HepG2 (cell line): ENCODE measurements around the gene PKD1L1. TPM values are rescaled to one million over a fixed set of nuclear protein-coding genes. Genes with fewer than 3 reads are reported as not detected.

Experiments used
- ATAC-seq: fragments of 200-7000 bp; cut with Tn5 transposase; 3 replicates; pipeline ENCODE4 v1.9.1; 2020; ENCODE audit warnings: mild to moderate bottlenecking, moderate library complexity
- BruUV-seq: library from RNA; stranded (reverse); fragments of 400-500 nt; replicated peaks from 2 replicates; lab custom pipeline; 2021; lab: Mats Ljungman, UMichigan
- CTCF ChIA-PET: fragments of 300-600 bp; formaldehyde crosslinking; extraction: SDS; loops from one replicate; lab custom pipeline; 2021; ENCODE audit warnings: low total read pairs, inconsistent platforms, low intra/inter-chr PET ratio; lab: Yijun Ruan, JAX
- POLR2A ChIA-PET: fragments of 350-600 bp; sonication (Branson Sonifier 250); formaldehyde crosslinking; loops from one replicate; lab custom pipeline; 2020; ENCODE audit warnings: antibody characterized with exemption, inconsistent platforms; lab: Yijun Ruan, JAX
- DNase-seq: peaks from one replicate; pipeline ENCODE4 v3.0.0-alpha.2; 2015; ENCODE audit warnings: low spot score
- FAIRE-seq: peaks from 3 replicates; lab custom pipeline; 2011; peaks lifted over from hg19 to GRCh38; lab: Jason Lieb, UNC
- H2AFZ ChIP-seq: one replicate; pipeline ENCODE4 v1.6.1; 2011; ENCODE audit warnings: low read length, inconsistent platforms
- H3K27ac ChIP-seq: fragments of 300-600 bp; 3 replicates; pipeline ENCODE4 v1.8.0; 2011; ENCODE audit warnings: mixed run types, mild to moderate bottlenecking, mixed read lengths, low read length, inconsistent platforms; ENCODE audit not compliant: insufficient read depth; ENCODE audit errors: extremely low read length
- H3K27me3 ChIP-seq, 2 experiments: fragments of 200-600 bp in 1 of 2; 2 replicates in 1 of 2; 3 replicates in 1 of 2; pipeline versions ENCODE4 v1.6.0 to v1.8.0; 2011; ENCODE audit warnings: low read length in 2 of 2, mild to moderate bottlenecking in 2 of 2, moderate library complexity in 2 of 2, inconsistent platforms in 1 of 2; ENCODE audit not compliant: insufficient read depth in 2 of 2, control insufficient read depth in 1 of 2
- H3K36me3 ChIP-seq, 2 experiments: fragments of 200-600 bp in 1 of 2; replicated peaks in 1 of 2; 2 replicates in 1 of 2; 3 replicates in 1 of 2; pipeline versions ENCODE4 v1.5.1 to v1.8.0; 2011; ENCODE audit warnings: low read length in 2 of 2, inconsistent platforms in 1 of 2; ENCODE audit not compliant: insufficient read depth in 2 of 2, control insufficient read depth in 1 of 2
- H3K4me1 ChIP-seq: 2 replicates; pipeline ENCODE4 v1.5.1; 2012; ENCODE audit warnings: low read length, inconsistent platforms; ENCODE audit not compliant: insufficient read depth
- H3K4me2 ChIP-seq: 2 replicates; pipeline ENCODE4 v1.6.0; 2011; ENCODE audit warnings: low read depth, low read length, inconsistent platforms
- H3K4me3 ChIP-seq, 3 experiments: fragments of 200-600 bp in 1 of 3; sonication (generic), shearing (Covaris generic) in 1 of 3; replicated peaks in 1 of 3; 2 replicates each; pipeline ENCODE4 v1.5.1; 2011 to 2016; ENCODE audit warnings: low read length in 3 of 3, inconsistent platforms in 2 of 3, low read depth in 2 of 3, mild to moderate bottlenecking in 2 of 3, control low read depth in 1 of 3, mixed read lengths in 1 of 3; ENCODE audit not compliant: insufficient read depth in 1 of 3
- H3K79me2 ChIP-seq: one replicate; pipeline ENCODE4 v1.6.1; 2011; ENCODE audit warnings: low read length, inconsistent platforms; ENCODE audit not compliant: insufficient read depth
- H3K9ac ChIP-seq: 2 replicates; pipeline ENCODE4 v1.6.0; 2011; ENCODE audit warnings: mild to moderate bottlenecking, low read depth, low read length, inconsistent platforms; ENCODE audit not compliant: insufficient read depth
- H3K9me3 ChIP-seq: 2 replicates; pipeline ENCODE4 v1.5.1; 2012; ENCODE audit warnings: mild to moderate bottlenecking, low read length
- H4K20me1 ChIP-seq: 2 replicates; pipeline ENCODE4 v1.6.0; 2011; ENCODE audit warnings: inconsistent platforms, mild to moderate bottlenecking, low read length, moderate library complexity; ENCODE audit not compliant: insufficient read depth
- ARNT ChIP-seq: fragments of 450-650 bp; IDR thresholded peaks from 2 replicates; pipeline ENCODE4 v1.6.1; 2017
- FOXJ3 ChIP-seq: sonication (generic); formaldehyde crosslinking; IDR thresholded peaks from 2 replicates; pipeline ENCODE4 v1.4.0; 2020; ENCODE audit warnings: missing genetic modification reagents, mild to moderate bottlenecking, borderline replicate concordance
- MAFF ChIP-seq: IDR thresholded peaks from 2 replicates; pipeline ENCODE4 v1.6.1; 2011; ENCODE audit warnings: low read depth, low read length, improper control_type of control experiment
- NCOA1 ChIP-seq: sonication (generic); formaldehyde crosslinking; IDR thresholded peaks from 2 replicates; pipeline ENCODE4 v1.9.0; 2021; ENCODE audit warnings: missing genetic modification reagents
- PAX8 ChIP-seq: sonication (generic); formaldehyde crosslinking; IDR thresholded peaks from 2 replicates; pipeline ENCODE4 v1.8.0; 2022; ENCODE audit warnings: mild to moderate bottlenecking, missing genetic modification reagents, borderline replicate concordance
- ZNF317 ChIP-seq: sonication (generic); formaldehyde crosslinking; IDR thresholded peaks from 2 replicates; pipeline ENCODE4 v1.5.0; 2020; ENCODE audit warnings: mild to moderate bottlenecking, missing genetic modification reagents
- ZNF333 ChIP-seq: sonication (generic); formaldehyde crosslinking; IDR thresholded peaks from 2 replicates; pipeline ENCODE4 v1.4.0; 2020; ENCODE audit warnings: mild to moderate bottlenecking, missing genetic modification reagents, borderline replicate concordance
- WGBS: methylation state at CpG from one replicate; pipeline ENCODE4 v1.1.6; 2017; ENCODE audit warnings: low lambda C conversion rate; 5-methylcytosine and 5-hydroxymethylcytosine counted together
- in situ Hi-C: cut with HindIII; loops from 2 replicates; pipeline ENCODE4 v1.10.0; 2017; ENCODE audit warnings: low pct_unique_long_range_greater_than_20kb; ENCODE audit not compliant: extremely low pct_ligation_motif_present
- intact Hi-C: fragments of 100-400 bp; cut with micrococcal nuclease; formaldehyde crosslinking; loops from one replicate; pipeline ENCODE4 v1.10.0; 2022; ENCODE audit not compliant: unreplicated experiment
- polyA plus RNA-seq, 8 experiments: library from polyadenylated mRNA; depleted of rRNA in 3 of 8; stranded (reverse) in 7 of 8; unstranded in 1 of 8; fragments of >200 nt; fragmentation: Illumina TruSeq in 4 of 8; extraction: Trizol in 4 of 8; gene quantifications; 2 replicates each; pipeline versions ENCODE4 v1.2.1 to v1.2.3, GENCODE V29; 2011 to 2016; ENCODE audit warnings: low read depth in 4 of 8, missing spikeins in 1 of 8, mixed read lengths in 1 of 8; ENCODE audit not compliant: insufficient read depth in 1 of 8
- total RNA-seq, 5 experiments: library from RNA; depleted of rRNA; stranded (reverse); fragments of >200 nt; fragmentation: Illumina TruSeq; extraction: Trizol; gene quantifications; 2 replicates each; pipeline ENCODE4 v1.2.3, GENCODE V29; 2016; ENCODE audit warnings: low read depth in 1 of 5
- TF ChIP-seq, protein P1 (sequence below): sonication (generic); formaldehyde crosslinking; IDR thresholded peaks from 2 replicates; pipeline ENCODE4 v1.5.1; 2020; ENCODE audit warnings: missing genetic modification reagents, mild to moderate bottlenecking, borderline replicate concordance
- TF ChIP-seq, protein P2 (sequence below): sonication (generic); formaldehyde crosslinking; IDR thresholded peaks from 2 replicates; pipeline ENCODE4 v1.9.0; 2021; ENCODE audit warnings: missing genetic modification reagents, borderline replicate concordance
- TF ChIP-seq, protein P3 (sequence below): sonication (generic); formaldehyde crosslinking; IDR thresholded peaks from 2 replicates; pipeline ENCODE4 v1.4.0; 2020; ENCODE audit warnings: mild to moderate bottlenecking, low read depth, missing genetic modification reagents
- TF ChIP-seq, protein P4 (sequence below): sonication (generic); formaldehyde crosslinking; IDR thresholded peaks from 2 replicates; pipeline ENCODE4; 2020; ENCODE audit warnings: missing genetic modification reagents, mild to moderate bottlenecking, borderline replicate concordance

PKD1L1 gene
- total and polyA plus RNA-seq, 2 of the 13 experiments (the other 11 are each of a cell fraction or from before 2014, with no cell fraction given) = 0.01 TPM; not detected in 1

DNA sequence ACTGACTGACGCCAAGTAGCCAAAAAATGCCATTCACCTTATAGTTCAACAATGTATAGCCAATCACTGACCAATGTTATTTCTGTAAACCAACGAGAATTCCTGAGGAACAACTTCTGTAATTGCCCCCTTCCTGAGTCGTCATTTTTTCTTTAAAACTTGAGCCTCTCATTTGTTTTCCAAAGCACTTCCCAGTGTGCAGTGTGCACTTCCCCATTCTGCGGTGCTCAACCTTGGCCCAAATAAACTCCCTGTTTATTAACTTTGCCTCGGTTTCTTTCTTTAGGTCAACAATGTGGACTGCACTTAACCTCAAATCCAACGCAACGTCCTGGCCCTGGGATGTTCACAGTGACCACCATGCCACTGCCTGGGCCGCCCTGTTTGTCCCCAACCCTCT is 15.1 kb downstream of the PKD1L1 start:
- ChIA-PET CTCF (no interaction called here), POLR2A (no interaction called here)
- Histone ChIP-seq H3K4me2 (no peak overlapping the region), H3K4me1 (no peaks in the 10 kb centered on the region), H3K36me3 (no peaks in the 10 kb centered on the region), H3K9me3 (no peaks in the 10 kb centered on the region), H2AFZ (no peak overlapping the region), H3K4me3 (no peak overlapping the region), H3K9ac (no peak overlapping the region), H3K27me3 (peaks cover 0 to 1% of the 10 kb centered on the region in 2 experiments; a peak in 2 of 5 replicates), H3K79me2 (no peaks in the 10 kb centered on the region), H4K20me1 (no peaks in the 10 kb centered on the region), H3K27ac (no peak overlapping the region)
- in situ Hi-C loops (no loop called here), intact Hi-C loops (no loop called here)
- BruUV-seq = no TSS peak
- WGBS = 32% methylated on average over 8 of the region's 8 CpGs
- TF ChIP-seq ZNF333 = no peak
- TF ChIP-seq MAFF = no peak
- TF ChIP-seq FOXJ3 (CRISPR knock-in tag) = no peak
- no peak for TF ChIP-seq NCOA1 (CRISPR knock-in tag)
- no peak for TF ChIP-seq PAX8 (CRISPR knock-in tag)
- TF ChIP-seq ARNT = no peak
- TF ChIP-seq ZNF317 (CRISPR knock-in tag) = no peak
- TF ChIP-seq, protein P1, sequence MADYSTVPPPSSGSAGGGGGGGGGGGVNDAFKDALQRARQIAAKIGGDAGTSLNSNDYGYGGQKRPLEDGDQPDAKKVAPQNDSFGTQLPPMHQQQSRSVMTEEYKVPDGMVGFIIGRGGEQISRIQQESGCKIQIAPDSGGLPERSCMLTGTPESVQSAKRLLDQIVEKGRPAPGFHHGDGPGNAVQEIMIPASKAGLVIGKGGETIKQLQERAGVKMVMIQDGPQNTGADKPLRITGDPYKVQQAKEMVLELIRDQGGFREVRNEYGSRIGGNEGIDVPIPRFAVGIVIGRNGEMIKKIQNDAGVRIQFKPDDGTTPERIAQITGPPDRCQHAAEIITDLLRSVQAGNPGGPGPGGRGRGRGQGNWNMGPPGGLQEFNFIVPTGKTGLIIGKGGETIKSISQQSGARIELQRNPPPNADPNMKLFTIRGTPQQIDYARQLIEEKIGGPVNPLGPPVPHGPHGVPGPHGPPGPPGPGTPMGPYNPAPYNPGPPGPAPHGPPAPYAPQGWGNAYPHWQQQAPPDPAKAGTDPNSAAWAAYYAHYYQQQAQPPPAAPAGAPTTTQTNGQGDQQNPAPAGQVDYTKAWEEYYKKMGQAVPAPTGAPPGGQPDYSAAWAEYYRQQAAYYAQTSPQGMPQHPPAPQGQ = no peak
- TF ChIP-seq, protein P2, sequence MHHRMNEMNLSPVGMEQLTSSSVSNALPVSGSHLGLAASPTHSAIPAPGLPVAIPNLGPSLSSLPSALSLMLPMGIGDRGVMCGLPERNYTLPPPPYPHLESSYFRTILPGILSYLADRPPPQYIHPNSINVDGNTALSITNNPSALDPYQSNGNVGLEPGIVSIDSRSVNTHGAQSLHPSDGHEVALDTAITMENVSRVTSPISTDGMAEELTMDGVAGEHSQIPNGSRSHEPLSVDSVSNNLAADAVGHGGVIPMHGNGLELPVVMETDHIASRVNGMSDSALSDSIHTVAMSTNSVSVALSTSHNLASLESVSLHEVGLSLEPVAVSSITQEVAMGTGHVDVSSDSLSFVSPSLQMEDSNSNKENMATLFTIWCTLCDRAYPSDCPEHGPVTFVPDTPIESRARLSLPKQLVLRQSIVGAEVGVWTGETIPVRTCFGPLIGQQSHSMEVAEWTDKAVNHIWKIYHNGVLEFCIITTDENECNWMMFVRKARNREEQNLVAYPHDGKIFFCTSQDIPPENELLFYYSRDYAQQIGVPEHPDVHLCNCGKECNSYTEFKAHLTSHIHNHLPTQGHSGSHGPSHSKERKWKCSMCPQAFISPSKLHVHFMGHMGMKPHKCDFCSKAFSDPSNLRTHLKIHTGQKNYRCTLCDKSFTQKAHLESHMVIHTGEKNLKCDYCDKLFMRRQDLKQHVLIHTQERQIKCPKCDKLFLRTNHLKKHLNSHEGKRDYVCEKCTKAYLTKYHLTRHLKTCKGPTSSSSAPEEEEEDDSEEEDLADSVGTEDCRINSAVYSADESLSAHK (CRISPR knock-in tag) = no peak
- TF ChIP-seq, protein P3, sequence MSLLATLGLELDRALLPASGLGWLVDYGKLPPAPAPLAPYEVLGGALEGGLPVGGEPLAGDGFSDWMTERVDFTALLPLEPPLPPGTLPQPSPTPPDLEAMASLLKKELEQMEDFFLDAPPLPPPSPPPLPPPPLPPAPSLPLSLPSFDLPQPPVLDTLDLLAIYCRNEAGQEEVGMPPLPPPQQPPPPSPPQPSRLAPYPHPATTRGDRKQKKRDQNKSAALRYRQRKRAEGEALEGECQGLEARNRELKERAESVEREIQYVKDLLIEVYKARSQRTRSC (CRISPR knock-in tag) = no peak
- TF ChIP-seq, protein P4, sequence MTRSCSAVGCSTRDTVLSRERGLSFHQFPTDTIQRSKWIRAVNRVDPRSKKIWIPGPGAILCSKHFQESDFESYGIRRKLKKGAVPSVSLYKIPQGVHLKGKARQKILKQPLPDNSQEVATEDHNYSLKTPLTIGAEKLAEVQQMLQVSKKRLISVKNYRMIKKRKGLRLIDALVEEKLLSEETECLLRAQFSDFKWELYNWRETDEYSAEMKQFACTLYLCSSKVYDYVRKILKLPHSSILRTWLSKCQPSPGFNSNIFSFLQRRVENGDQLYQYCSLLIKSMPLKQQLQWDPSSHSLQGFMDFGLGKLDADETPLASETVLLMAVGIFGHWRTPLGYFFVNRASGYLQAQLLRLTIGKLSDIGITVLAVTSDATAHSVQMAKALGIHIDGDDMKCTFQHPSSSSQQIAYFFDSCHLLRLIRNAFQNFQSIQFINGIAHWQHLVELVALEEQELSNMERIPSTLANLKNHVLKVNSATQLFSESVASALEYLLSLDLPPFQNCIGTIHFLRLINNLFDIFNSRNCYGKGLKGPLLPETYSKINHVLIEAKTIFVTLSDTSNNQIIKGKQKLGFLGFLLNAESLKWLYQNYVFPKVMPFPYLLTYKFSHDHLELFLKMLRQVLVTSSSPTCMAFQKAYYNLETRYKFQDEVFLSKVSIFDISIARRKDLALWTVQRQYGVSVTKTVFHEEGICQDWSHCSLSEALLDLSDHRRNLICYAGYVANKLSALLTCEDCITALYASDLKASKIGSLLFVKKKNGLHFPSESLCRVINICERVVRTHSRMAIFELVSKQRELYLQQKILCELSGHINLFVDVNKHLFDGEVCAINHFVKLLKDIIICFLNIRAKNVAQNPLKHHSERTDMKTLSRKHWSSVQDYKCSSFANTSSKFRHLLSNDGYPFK (CRISPR knock-in tag) = no peak
- FAIRE-seq = no peak
- DNase-seq = no peak
- ATAC-seq = no peak
